Lung (tissue), 12 donors: ENCODE data around the gene VDR. TPM values are rescaled to one million over a fixed set of nuclear protein-coding genes. Genes with fewer than 3 reads are reported as not detected.
A peak's percentile ranks its signal among the peaks of the same experiment; 100 is the strongest.
"Not testable (repeated sequence)": the region's sequence is repeated elsewhere in the genome, so short reads cannot be mapped to it uniquely, and the experiment has no call there.

Experiments used
- ATAC-seq: fragments of 200-7000 bp; cut with Tn5 transposase; one replicate; pipeline ENCODE4 v1.9.1; 2020; ENCODE audit warnings: moderate number of reproducible peaks; ENCODE audit not compliant: insufficient read depth, low FRiP score
- DNase-seq, 3 donors: peaks; one replicate each; pipeline ENCODE4 v3.0.0-alpha.2; 2013 to 2017
- H3K27ac ChIP-seq, 2 donors: one replicate each; pipeline ENCODE4 v1.5.1; 2013; ENCODE audit warnings: mild to moderate bottlenecking in 2 of 2, moderate library complexity in 2 of 2, control low read depth in 1 of 2, inconsistent platforms in 1 of 2, low read depth in 1 of 2, low read length in 1 of 2
- H3K27me3 ChIP-seq, 3 donors: one replicate each; pipeline ENCODE4 v1.5.1; 2013; ENCODE audit warnings: low read length in 2 of 3; ENCODE audit not compliant: control insufficient read depth in 3 of 3, insufficient read depth in 3 of 3
- H3K36me3 ChIP-seq, 4 donors: one replicate each; pipeline ENCODE4 v1.5.1; 2013; ENCODE audit warnings: low read length in 4 of 4, mild to moderate bottlenecking in 1 of 4, moderate library complexity in 1 of 4; ENCODE audit not compliant: control insufficient read depth in 4 of 4, insufficient read depth in 4 of 4
- H3K4me1 ChIP-seq, 5 donors: one replicate each; pipeline ENCODE4 v1.5.1; 2013; ENCODE audit warnings: low read length in 5 of 5, mild to moderate bottlenecking in 2 of 5, moderate library complexity in 1 of 5; ENCODE audit not compliant: control insufficient read depth in 5 of 5, insufficient read depth in 5 of 5
- H3K4me3 ChIP-seq: one replicate; pipeline ENCODE4 v1.5.1; 2013; ENCODE audit warnings: mild to moderate bottlenecking, control low read depth, moderate library complexity
- H3K9ac ChIP-seq, 2 donors: one replicate each; pipeline ENCODE4 v1.5.1; 2013; ENCODE audit warnings: low read length in 2 of 2, control low read depth in 1 of 2; ENCODE audit not compliant: insufficient read depth in 1 of 2
- H3K9me3 ChIP-seq, 4 donors: one replicate each; pipeline ENCODE4 v1.5.1; 2013; ENCODE audit warnings: low read length in 3 of 4, mild to moderate bottlenecking in 1 of 4, moderate library complexity in 1 of 4; ENCODE audit not compliant: control insufficient read depth in 4 of 4, insufficient read depth in 3 of 4
- CTCF ChIP-seq: IDR thresholded peaks from 2 replicates; pipeline ENCODE4 v1.5.1; 2012; ENCODE audit warnings: mild to moderate bottlenecking; ENCODE audit errors: control extremely low read depth, extremely low read depth
- WGBS, 2 donors: extraction: QIAGEN DNeasy Blood & Tissue Kit; methylation state at CpG; one replicate each; pipeline ENCODE4 v1.1.7; 2013; 5-methylcytosine and 5-hydroxymethylcytosine counted together
- polyA plus RNA-seq, 2 donors: library from polyadenylated mRNA; stranded (reverse); fragments of 200-250 nt; gene quantifications; one replicate each; pipeline ENCODE4 v1.2.1, GENCODE V29; 2013
- total RNA-seq, 2 donors: library from RNA; depleted of rRNA in 1 of 2; stranded (reverse); fragments of >200 nt in 1 of 2; gene quantifications; one replicate each; pipeline ENCODE4 v1.2.1, GENCODE V29; 2014 to 2021
- donor health status: control.
- donor health status: control.
- donor health status: Bipolar disorder and iron deficiency.
- donor health status: healthy.
- donor health status: DM: yes; HTN: yes; CAD: no.

The VDR gene
- total and polyA plus RNA-seq, 4 donors, result 4.4 to 27.4 (median 14.3) TPM

DNA sequence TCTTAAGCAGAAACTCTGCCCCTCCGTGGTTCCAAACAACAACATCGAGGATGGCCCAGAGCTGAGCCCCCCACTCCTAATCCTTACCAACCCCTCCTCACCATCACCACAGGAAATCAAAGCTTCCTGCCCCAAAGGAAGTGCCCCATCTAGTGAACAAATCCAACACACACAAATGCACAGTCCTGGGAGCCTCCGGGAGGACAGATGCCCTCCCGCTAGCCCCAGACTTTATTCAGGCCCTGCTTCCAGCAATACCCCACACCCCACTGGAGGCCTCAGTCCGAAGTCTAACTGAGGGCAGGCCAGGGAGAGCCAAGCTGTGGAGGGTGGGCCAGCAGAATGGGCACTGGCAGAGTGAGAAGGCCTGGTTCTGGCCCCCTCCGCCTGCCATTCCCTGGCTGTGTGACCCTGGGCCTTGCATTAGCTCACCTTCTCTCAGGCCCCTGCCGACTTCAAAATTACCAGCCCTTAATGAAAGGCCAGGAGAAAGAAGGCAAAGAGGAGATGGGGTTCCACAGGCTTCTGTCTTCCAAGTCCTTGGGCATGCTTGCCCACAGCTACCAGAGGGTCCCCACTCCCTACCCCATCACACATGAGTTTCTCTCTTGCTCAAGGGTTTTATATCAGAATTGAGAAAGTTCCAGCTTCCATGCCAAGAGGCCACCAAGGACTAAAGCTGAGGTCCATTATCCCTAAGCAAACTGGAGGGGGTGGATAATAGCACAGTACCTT lies 87.4 kb downstream of the VDR start:
- no peaks in the 10 kb centered on the region for H3K36me3 ChIP-seq
- TF ChIP-seq CTCF, result no peak
- H3K9ac ChIP-seq, result peak overlapping the region in 1 of 2 donors; percentile 3
- H3K27ac ChIP-seq, result peak overlapping the region; percentile 95 to 100
- H3K9me3 ChIP-seq, result no peaks in the 10 kb centered on the region
- ATAC-seq (no peak), DNase-seq (peak in 1 of 3 donors; percentile 37)
- no peaks in the 10 kb centered on the region for H3K27me3 ChIP-seq
- WGBS, 2 donors, result 22% methylated on average over 7 of the region's 7 CpGs
- peak overlapping the region; percentile 9 for H3K4me3 ChIP-seq
- H3K4me1 ChIP-seq, result peaks cover 14 to 53% (median 45%) of the 10 kb centered on the region in 5 donors

DNA sequence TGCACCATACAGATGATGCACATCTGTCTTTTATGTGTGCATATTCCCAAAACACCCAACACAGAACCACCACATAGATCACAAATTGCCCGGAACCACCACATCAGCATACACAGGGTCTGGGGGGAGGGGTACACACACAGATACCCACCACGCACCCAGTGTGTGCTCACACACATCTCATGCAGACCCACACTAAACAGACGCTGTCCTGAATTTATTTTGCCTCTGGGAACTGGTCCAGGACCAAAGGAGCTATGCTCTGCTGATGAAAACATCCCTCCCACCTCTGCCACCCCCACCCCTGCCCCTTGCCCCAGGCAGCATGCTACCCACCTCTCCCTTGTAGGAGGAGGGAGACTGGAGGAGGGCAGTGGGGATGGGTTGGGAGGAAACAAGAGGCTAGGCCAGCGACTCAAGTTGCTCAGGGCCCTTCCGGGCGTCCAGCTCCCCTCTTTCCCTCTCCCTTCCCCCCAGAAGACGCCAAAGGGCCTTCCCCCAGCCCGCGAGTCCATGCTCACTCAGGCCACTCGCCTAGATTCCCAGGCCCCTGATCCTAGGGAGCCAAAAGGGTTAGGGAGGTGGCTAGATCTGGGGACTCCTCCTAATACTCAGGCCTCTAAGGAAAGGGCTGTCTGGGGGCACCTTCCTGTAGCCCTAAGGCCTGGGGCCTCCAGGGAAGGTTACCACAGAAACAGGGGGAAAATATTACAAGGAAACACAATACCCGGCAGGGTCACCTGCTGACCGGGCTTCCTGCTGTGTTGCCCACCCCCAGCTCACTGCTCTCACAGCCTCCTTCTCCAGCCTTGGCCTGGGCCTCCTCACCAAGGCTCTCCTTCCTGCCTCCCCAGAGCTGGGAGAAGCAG lies 88.2 kb downstream of the VDR start:
- no peak for DNase-seq
- H3K4me1 ChIP-seq, result peaks cover 19 to 59% (median 42%) of the 10 kb centered on the region in 5 donors
- H3K27ac ChIP-seq, result peak overlapping the region; percentile 95 to 100
- peak overlapping the region; percentile 2 for H3K4me3 ChIP-seq
- H3K27me3 ChIP-seq, result no peaks in the 10 kb centered on the region
- no peaks in the 10 kb centered on the region for H3K36me3 ChIP-seq
- no peaks in the 10 kb centered on the region for H3K9me3 ChIP-seq
- no peak for TF ChIP-seq CTCF
- peak overlapping the region in 1 of 2 donors; percentile 3 for H3K9ac ChIP-seq
- 31 to 36% methylated on average over 12 of the region's 12 CpGs for WGBS, 2 donors
- ATAC-seq, result no peak

DNA sequence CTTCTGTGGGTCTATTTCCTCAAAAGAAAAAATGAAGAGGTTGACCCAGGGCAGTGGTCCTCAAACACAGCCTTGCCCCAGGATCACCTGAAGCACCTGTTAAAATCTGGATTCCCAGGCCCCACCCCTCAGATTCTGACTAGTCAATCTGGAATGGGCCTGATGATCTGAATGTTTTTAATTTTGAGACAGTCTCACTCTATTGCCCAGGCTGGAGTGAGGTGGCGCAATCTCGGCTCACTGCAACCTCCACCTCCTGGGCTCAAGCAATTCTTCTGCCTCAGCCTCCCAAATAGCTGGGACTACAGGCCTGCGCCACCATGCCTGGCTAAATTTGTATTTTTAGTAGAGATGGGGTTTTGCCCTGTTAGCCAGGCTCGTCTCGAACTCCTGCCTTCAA lies 89.3 kb downstream of the VDR start:
- WGBS, 2 donors, result 83 to 90% methylated on average over 5 of the region's 5 CpGs
- H3K4me3 ChIP-seq, H3K9me3 ChIP-seq, DNase-seq, H3K36me3 ChIP-seq, ATAC-seq, H3K27me3 ChIP-seq, H3K9ac ChIP-seq: not testable (repeated sequence)
- H3K4me1 ChIP-seq, result peaks cover 23 to 56% (median 44%) of the 10 kb centered on the region in 5 donors
- H3K27ac ChIP-seq, result peak overlapping the region in 1 of 2 donors; percentile 96

DNA sequence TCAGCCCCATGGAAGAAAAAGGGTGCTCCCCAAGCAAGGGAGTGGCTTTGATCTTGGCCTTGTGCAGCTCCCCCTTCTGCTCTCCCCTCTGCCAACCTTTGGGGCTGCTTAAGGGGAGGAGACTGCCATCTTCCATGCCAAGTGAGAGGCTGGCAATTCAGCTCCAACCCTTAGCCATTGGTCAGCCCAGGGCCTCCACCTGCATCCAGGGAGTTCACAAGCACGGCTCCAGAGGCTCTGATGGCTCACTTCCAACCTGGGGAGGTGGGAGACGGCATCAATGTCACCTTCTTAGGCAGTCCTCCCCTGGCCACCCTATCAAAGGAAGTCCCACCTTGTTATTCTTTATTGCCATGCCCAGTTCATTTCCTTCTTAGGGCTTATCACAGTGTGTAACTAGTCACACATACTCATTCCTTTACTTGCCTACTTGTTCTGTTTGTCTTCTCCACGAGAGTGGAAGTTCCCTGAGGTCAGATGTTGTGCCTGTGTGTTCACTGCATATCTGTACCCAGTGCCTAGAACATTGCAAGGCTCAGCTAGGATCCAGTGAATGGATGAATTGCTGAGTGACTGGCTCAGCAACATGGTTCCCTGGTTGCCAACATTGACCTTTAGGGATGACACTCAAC lies 90.1 kb downstream of the VDR start:
- Histone ChIP-seq H3K36me3 (no peaks in the 10 kb centered on the region), H3K9me3 (no peaks in the 10 kb centered on the region), H3K4me3 (no peak overlapping the region), H3K27ac (peak overlapping the region; percentile 95 to 96), H3K27me3 (no peaks in the 10 kb centered on the region), H3K4me1 (peaks cover 20 to 56% (median 48%) of the 10 kb centered on the region in 5 donors), H3K9ac (no peak overlapping the region)
- TF ChIP-seq CTCF, result no peak
- no peak for ATAC-seq
- no peak for DNase-seq
- 44 to 70% methylated on average over 3 of the region's 3 CpGs for WGBS, 2 donors
